K562 (cell line): ENCODE data around the gene FUBP3. TPM values are rescaled to one million over a fixed set of nuclear protein-coding genes. Genes with fewer than 3 reads are reported as not detected.

Experiments used
- ATF6 ChIP-seq: sonication (generic); formaldehyde crosslinking; IDR thresholded peaks from 2 replicates; pipeline ENCODE4 v1.4.0; 2020; ENCODE audit warnings: mild to moderate bottlenecking, missing genetic modification reagents
- E4F1 ChIP-seq: fragments of 250-450 bp; sonication (Bioruptor Pico); IDR thresholded peaks from 2 replicates; pipeline ENCODE4 v1.5.0; 2021; ENCODE audit warnings: mild to moderate bottlenecking, borderline replicate concordance
- HBP1 ChIP-seq: fragments of 450-650 bp; formaldehyde crosslinking; IDR thresholded peaks from 2 replicates; pipeline ENCODE4 v1.4.0; 2022; ENCODE audit warnings: missing genetic modification characterization
- HMGXB4 ChIP-seq: sonication (generic); formaldehyde crosslinking; IDR thresholded peaks from 2 replicates; pipeline ENCODE4 v1.8.1; 2023; ENCODE audit warnings: mild to moderate bottlenecking, missing genetic modification reagents
- MXD1 ChIP-seq: fragments of 250-450 bp; sonication (Bioruptor Pico); IDR thresholded peaks from 2 replicates; pipeline ENCODE4 v1.8.0; 2021; ENCODE audit warnings: borderline replicate concordance, mild to moderate bottlenecking, moderate library complexity; ENCODE audit not compliant: poor library complexity, severe bottlenecking
- NR1H2 ChIP-seq: sonication (generic); formaldehyde crosslinking; IDR thresholded peaks from 2 replicates; pipeline ENCODE4 v1.4.0; 2020; ENCODE audit warnings: mild to moderate bottlenecking, missing genetic modification reagents
- TRIM25 ChIP-seq: fragments of 450-650 bp; IDR thresholded peaks from 2 replicates; pipeline ENCODE4 v1.7.0; 2016; ENCODE audit warnings: borderline replicate concordance
- ZNF121 ChIP-seq: sonication (generic); formaldehyde crosslinking; conservative IDR thresholded peaks from 2 replicates; pipeline ENCODE4 v1.8.0; 2022; ENCODE audit warnings: missing genetic modification reagents
- ZNF282 ChIP-seq: sonication (generic); formaldehyde crosslinking; IDR thresholded peaks from 2 replicates; pipeline ENCODE4 v1.8.1; 2023; ENCODE audit warnings: missing genetic modification reagents
- ZNF518B ChIP-seq: fragments of 250-450 bp; sonication (Bioruptor Pico); IDR thresholded peaks from 2 replicates; pipeline ENCODE4 v1.5.0; 2021; ENCODE audit warnings: mild to moderate bottlenecking, moderate library complexity
- ZNF668 ChIP-seq: fragments of 250-450 bp; sonication (Bioruptor Pico); IDR thresholded peaks from 2 replicates; pipeline ENCODE4 v1.8.0; 2022; ENCODE audit warnings: mild to moderate bottlenecking, inconsistent platforms
- polyA plus RNA-seq, 8 experiments: library from polyadenylated mRNA; depleted of rRNA in 4 of 8; stranded (reverse) in 5 of 8; unstranded in 3 of 8; fragments of >200 nt; fragmentation: Nextera tagmentation in 2 of 8; fragmentation: Illumina TruSeq in 1 of 8; extraction: Ambion mirVana in 2 of 8; extraction: Trizol in 1 of 8; gene quantifications; 2 replicates each; pipeline versions ENCODE4 v1.2.1 to v1.2.3, GENCODE V29; 2011 to 2014; ENCODE audit warnings: inconsistent platforms in 1 of 8, missing spikeins in 1 of 8
- total RNA-seq, 7 experiments: library from RNA; depleted of rRNA in 6 of 7; stranded (reverse); fragments of >200 nt in 6 of 7; fragmentation: Illumina TruSeq in 2 of 7; extraction: Trizol in 2 of 7; gene quantifications; 2 replicates each; pipeline versions ENCODE4 v1.2.1 to v1.2.3, GENCODE V29; 2011 to 2021; ENCODE audit warnings: low replicate concordance in 1 of 7

The FUBP3 gene
- total and polyA plus RNA-seq, 9 of the 15 experiments (the other 6 are each of a cell fraction or from before 2014, with no cell fraction given) = 3.0 to 64.0 (median 48.1) TPM

- TF ChIP-seq TRIM25 (no peak), NR1H2 (CRISPR knock-in tag) (no peak), ZNF121 (no peak), E4F1 (no peak), HBP1 (CRISPR knock-in tag) (no peak), HMGXB4 (CRISPR knock-in tag) (no peak), ZNF518B (CRISPR knock-in tag) (no peak), ATF6 (no peak), ZNF668 (no peak), ZNF282 (CRISPR knock-in tag) (no peak), MXD1 (CRISPR knock-in tag) (no peak)
These were observed 43.4 kb upstream of the FUBP3 start (continued) for GRCh38 chr9:130535818-130536521.
